Activated CD8-positive, alpha-beta T cell treated with anti-CD3 and anti-CD28 coated beads for 36 hours (primary cell): ENCODE results near the gene HSD17B3. TPM values are rescaled to one million over a fixed set of nuclear protein-coding genes. Genes with fewer than 3 reads are reported as not detected.

Source experiments
- ATAC-seq: fragments of 200-7000 bp; cut with Tn5 transposase; one replicate; pipeline ENCODE4 v1.10.0; 2021; ENCODE audit warnings: mild to moderate bottlenecking, moderate library complexity
- CTCF ChIA-PET: fragments of 350-600 bp; sonication (Branson Sonifier 250); formaldehyde crosslinking; loops from one replicate; lab custom pipeline; 2021; ENCODE audit warnings: antibody characterized with exemption; lab: Charles Lee
- POLR2A ChIA-PET: fragments of 350-600 bp; sonication (Branson Sonifier 250); formaldehyde crosslinking; loops from one replicate; lab custom pipeline; 2021; ENCODE audit warnings: antibody characterized with exemption; lab: Charles Lee
- DNase-seq: peaks from one replicate; pipeline ENCODE4 v3.0.0-alpha.2; 2020
- H3K27ac Mint-ChIP-seq: one replicate; pipeline ENCODE4 v1.8.0; 2021; ENCODE audit warnings: mild to moderate bottlenecking, mixed read lengths
- H3K27me3 Mint-ChIP-seq: one replicate; pipeline ENCODE4 v1.8.0; 2021; ENCODE audit warnings: mixed read lengths
- H3K36me3 Mint-ChIP-seq: one replicate; pipeline ENCODE4 v1.8.0; 2021; ENCODE audit warnings: low read depth, mixed read lengths
- H3K4me1 Mint-ChIP-seq: one replicate; pipeline ENCODE4 v1.8.0; 2021; ENCODE audit warnings: low read depth, mixed read lengths
- H3K4me3 Mint-ChIP-seq: one replicate; pipeline ENCODE4 v1.8.0; 2021; ENCODE audit warnings: mild to moderate bottlenecking, moderate library complexity, mixed read lengths
- H3K9me3 Mint-ChIP-seq: one replicate; pipeline ENCODE4 v1.8.0; 2021; ENCODE audit warnings: mixed read lengths
- CTCF ChIP-seq: fragments of 200-600 bp; IDR thresholded peaks from one replicate; pipeline ENCODE4 v1.8.0; 2022; ENCODE audit warnings: antibody characterized with exemption, mild to moderate bottlenecking
- intact Hi-C: fragments of 100-400 bp; cut with micrococcal nuclease; formaldehyde crosslinking; loops from one replicate; pipeline ENCODE4 v1.10.0; 2022
- total RNA-seq, 2 experiments: library from RNA; stranded (reverse); gene quantifications; one replicate each; pipeline ENCODE4 v1.2.3, GENCODE V29; 2021

The HSD17B3 gene
- total RNA-seq, 2 experiments from 2014 or later, result not detected

GRCh38 chr9:96255698-96256097, 46.3 kb downstream of the HSD17B3 start:
- H3K4me3 Mint-ChIP-seq, result no peak overlapping the region
- CTCF ChIA-PET, result no interaction called here
- peaks cover 17% of the 10 kb centered on the region for H3K4me1 Mint-ChIP-seq
- ATAC-seq (no peak), DNase-seq (no peak)
- no peak overlapping the region for H3K27ac Mint-ChIP-seq
- H3K9me3 Mint-ChIP-seq, result no peaks in the 10 kb centered on the region
- peaks cover 26% of the 10 kb centered on the region for H3K27me3 Mint-ChIP-seq
- POLR2A ChIA-PET, result no interaction called here
- intact Hi-C loops, result no loop called here
- H3K36me3 Mint-ChIP-seq, result no peaks in the 10 kb centered on the region
- TF ChIP-seq CTCF, result no peak

GRCh38 chr9:96253059-96253696, 48.8 kb downstream of the HSD17B3 start:
- DNase-seq (peak; percentile 37), ATAC-seq (no peak)
- CTCF ChIA-PET, result no interaction called here

GRCh38 chr9:96251451-96251850, 50.5 kb downstream of the HSD17B3 start:
- ATAC-seq, result no peak
- TF ChIP-seq CTCF, result no peak
- intact Hi-C loops, result no loop called here
- H3K4me1 Mint-ChIP-seq, result peaks cover 12% of the 10 kb centered on the region
- ChIA-PET POLR2A (no interaction called here), CTCF (interaction anchor here (0.6 kb wide), 1 partner anchor 14 kb away, joined by 3 read pairs; no protein-coding TSS in a partner anchor)
- H3K36me3 Mint-ChIP-seq, result no peaks in the 10 kb centered on the region
- no peak for DNase-seq
- no peak overlapping the region for H3K4me3 Mint-ChIP-seq
- H3K27ac Mint-ChIP-seq, result no peak overlapping the region
- no peaks in the 10 kb centered on the region for H3K9me3 Mint-ChIP-seq
- H3K27me3 Mint-ChIP-seq, result peaks cover 32% of the 10 kb centered on the region

More at GRCh38 chr9:96253059-96253696, 48.8 kb downstream of the HSD17B3 start:
- Mint-ChIP-seq H3K36me3 (no peaks in the 10 kb centered on the region), H3K27ac (no peak overlapping the region), H3K4me3 (no peak overlapping the region), H3K27me3 (peaks cover 36% of the 10 kb centered on the region), H3K9me3 (no peaks in the 10 kb centered on the region), H3K4me1 (peaks cover 17% of the 10 kb centered on the region)
- TF ChIP-seq CTCF, result no peak
- POLR2A ChIA-PET, result no interaction called here
- intact Hi-C loops, result no loop called here

GRCh38 chr9:96249746-96250145, 52.2 kb downstream of the HSD17B3 start:
- no peaks in the 10 kb centered on the region for H3K9me3 Mint-ChIP-seq
- H3K36me3 Mint-ChIP-seq, result no peaks in the 10 kb centered on the region
- ATAC-seq, result no peak
- TF ChIP-seq CTCF, result no peak
- H3K27ac Mint-ChIP-seq, result no peak overlapping the region
- CTCF ChIA-PET, result interaction anchor here (1.6 kb wide), 1 partner anchor 17 kb away, joined by 8 read pairs; no protein-coding TSS in a partner anchor
- intact Hi-C loops, result no loop called here
- H3K4me3 Mint-ChIP-seq, result no peak overlapping the region
- H3K4me1 Mint-ChIP-seq, result peaks cover 9% of the 10 kb centered on the region
- POLR2A ChIA-PET, result no interaction called here
- DNase-seq, result no peak
- peaks cover 34% of the 10 kb centered on the region for H3K27me3 Mint-ChIP-seq

GRCh38 chr9:96246267-96246671, 55.7 kb downstream of the HSD17B3 start:
- Mint-ChIP-seq H3K4me3 (no peak overlapping the region), H3K36me3 (no peaks in the 10 kb centered on the region), H3K4me1 (peaks cover 5% of the 10 kb centered on the region), H3K9me3 (no peaks in the 10 kb centered on the region), H3K27ac (no peak overlapping the region), H3K27me3 (peaks cover 42% of the 10 kb centered on the region)
- DNase-seq, result no peak
- TF ChIP-seq CTCF, result no peak
- ATAC-seq, result no peak
- intact Hi-C loops, result no loop called here
- ChIA-PET POLR2A (interaction anchor here (1.0 kb wide), 1 partner anchor 11 kb away, joined by 3 read pairs; no protein-coding TSS in a partner anchor), CTCF (interaction anchor here (0.6 to 4.6 kb wide), 6 partner anchors 10 to 361 kb away, joined by 3 to 24 read pairs (median 6); no protein-coding TSS in a partner anchor)
